ENCODE measurements around the gene SUMO3.

Gene SUMO3

DNA sequence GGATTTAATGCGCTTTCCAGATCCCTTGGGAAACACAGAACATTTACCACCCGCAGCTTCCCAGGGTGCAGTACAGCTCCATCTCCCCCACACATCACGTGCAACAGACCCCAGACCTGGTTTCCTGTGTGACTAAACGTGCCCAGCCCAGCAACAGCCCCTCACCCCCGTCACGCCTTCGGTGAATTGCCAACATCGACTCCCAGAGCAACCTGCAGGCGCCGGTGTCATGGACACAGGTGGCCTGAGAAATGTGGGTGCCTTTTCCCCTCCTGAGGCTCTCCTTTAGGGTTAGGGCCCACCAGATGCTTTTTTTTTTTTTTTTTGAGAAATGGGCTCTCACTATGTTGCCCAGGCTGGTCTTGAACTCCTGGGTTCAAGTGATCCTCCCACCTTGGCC is 24.2 kb upstream of the SUMO3 start:
- in situ Hi-C loops (cut with MboI; ENCODE audit: low sequenced_read_pairs, unreplicated experiment): no loop called here
- TF ChIP-seq CTCF (IDR thresholded peaks at IDR 0.05; ENCODE audit: borderline replicate concordance, control extremely low read depth, extremely low read depth, insufficient read depth, missing control alignments): no peak
- no peak for DNase-seq (ENCODE audit: low spot score)

DNA sequence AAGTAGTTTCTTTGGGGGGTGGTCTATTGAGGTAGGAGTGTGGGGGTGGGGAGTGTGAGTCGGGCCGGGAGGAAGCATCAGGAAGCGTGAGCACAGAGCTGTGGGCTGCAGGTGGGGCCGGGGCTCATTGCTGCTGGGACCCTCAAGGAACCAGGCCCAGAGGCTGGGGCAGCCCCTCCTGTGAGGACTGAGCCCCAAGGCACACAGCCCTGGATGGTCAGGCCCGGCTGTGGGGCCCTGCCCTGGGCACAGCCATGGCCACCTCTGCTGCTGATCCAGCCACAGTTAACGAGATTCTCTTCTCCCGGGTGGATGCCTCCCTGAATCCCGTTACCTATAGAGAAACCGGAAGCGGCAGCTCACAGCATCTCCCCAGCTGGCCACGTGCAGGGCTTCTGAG is 22.9 kb upstream of the SUMO3 start:
- in situ Hi-C loops (cut with MboI; ENCODE audit: low sequenced_read_pairs, unreplicated experiment): no loop called here
- DNase-seq (ENCODE audit: low spot score): no peak
- no peak for TF ChIP-seq CTCF (IDR thresholded peaks at IDR 0.05; ENCODE audit: borderline replicate concordance, control extremely low read depth, extremely low read depth, insufficient read depth, missing control alignments)

- DNase-seq (ENCODE audit: low spot score): no peak
- in situ Hi-C loops (cut with MboI; ENCODE audit: low sequenced_read_pairs, unreplicated experiment): no loop called here
- no peak for TF ChIP-seq CTCF (IDR thresholded peaks at IDR 0.05; ENCODE audit: borderline replicate concordance, control extremely low read depth, extremely low read depth, insufficient read depth, missing control alignments)
Measured at GRCh38 chr21:44838951-44839350, 21.1 kb upstream of the SUMO3 start.

GRCh38 chr21:44838039-44838895 is 20.4 kb upstream of the SUMO3 start:
- TF ChIP-seq CTCF (IDR thresholded peaks at IDR 0.05; ENCODE audit: borderline replicate concordance, control extremely low read depth, extremely low read depth, insufficient read depth, missing control alignments): no peak
- no peak for DNase-seq (ENCODE audit: low spot score)

GRCh38 chr21:44837537-44837936 is 19.7 kb upstream of the SUMO3 start:
- no peak for TF ChIP-seq CTCF (IDR thresholded peaks at IDR 0.05; ENCODE audit: borderline replicate concordance, control extremely low read depth, extremely low read depth, insufficient read depth, missing control alignments)
- in situ Hi-C loops (cut with MboI; ENCODE audit: low sequenced_read_pairs, unreplicated experiment): no loop called here
- no peak for DNase-seq (ENCODE audit: low spot score)

More at GRCh38 chr21:44838039-44838895, 20.4 kb upstream of the SUMO3 start:
- in situ Hi-C loops (cut with MboI; ENCODE audit: low sequenced_read_pairs, unreplicated experiment): no loop called here

DNA sequence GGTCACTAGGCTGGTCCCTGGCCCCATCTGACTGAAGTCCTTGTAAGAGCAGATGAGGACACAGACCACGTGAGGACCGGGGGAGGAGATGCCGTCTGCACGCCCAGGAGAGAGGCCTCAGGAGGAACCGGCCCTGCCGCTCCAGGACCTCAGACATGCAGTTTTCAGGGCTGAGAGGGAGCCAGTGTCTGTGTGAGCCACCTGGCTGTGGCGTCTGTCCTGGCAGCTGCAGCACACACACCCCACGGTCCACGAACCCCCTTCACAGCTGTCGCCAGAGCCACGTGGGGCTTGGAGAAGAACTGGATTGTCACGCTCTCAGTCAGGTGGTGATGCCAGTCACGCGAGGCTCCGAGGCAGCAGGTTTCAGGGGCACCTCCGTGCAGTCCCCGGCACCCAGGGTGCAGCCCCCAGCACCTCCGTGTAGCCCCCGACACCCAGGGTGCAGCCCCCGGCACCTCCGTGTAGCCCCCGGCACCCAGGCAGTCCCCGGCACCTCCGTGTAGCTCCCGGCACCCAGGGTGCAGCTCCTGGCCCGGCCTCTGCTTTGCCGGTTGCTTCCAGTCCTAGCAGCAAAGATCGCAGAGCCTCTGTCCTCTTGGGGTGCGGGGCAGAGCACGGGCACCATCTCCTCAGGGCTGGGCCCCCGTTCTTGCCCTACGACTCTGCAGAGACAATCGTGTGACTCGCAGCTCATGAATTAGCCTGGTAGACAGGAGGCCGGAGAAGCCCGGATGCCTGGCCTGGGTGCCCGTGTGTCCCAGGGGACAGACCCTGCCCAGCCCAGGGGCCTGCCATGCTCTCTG is 19.0 kb upstream of the SUMO3 start:
- TF ChIP-seq CTCF (IDR thresholded peaks at IDR 0.05; ENCODE audit: borderline replicate concordance, control extremely low read depth, extremely low read depth, insufficient read depth, missing control alignments): no peak
- DNase-seq (ENCODE audit: low spot score): no peak
- in situ Hi-C loops (cut with MboI; ENCODE audit: low sequenced_read_pairs, unreplicated experiment): no loop called here
